Measurements from ENCODE around the gene CALM1. TPM values are rescaled to one million over a fixed set of nuclear protein-coding genes. Genes with fewer than 3 reads are reported as not detected.

The CALM1 gene
- total RNA-seq, 1 donor from 2014 or later: 328 TPM

GRCh38 chr14:90453401-90453951 lies 56.6 kb downstream of the CALM1 start:
- no peak for TF ChIP-seq CTCF (IDR thresholded peaks at IDR 0.05; ENCODE audit: insufficient read depth, low read length, poor library complexity, severe bottlenecking)

GRCh38 chr14:90454041-90455000 lies 57.5 kb downstream of the CALM1 start:
- Histone ChIP-seq H3K36me3 (ENCODE audit: control insufficient read depth, insufficient read depth, low read length) (no peaks in the 10 kb centered on the region), H3K4me3 (ENCODE audit: low read depth, low read length) (peak overlapping the region; percentile 24), H3K27me3 (ENCODE audit: control insufficient read depth, insufficient read depth, low read length) (peaks cover 2% of the 10 kb centered on the region)
- no peak for TF ChIP-seq CTCF (IDR thresholded peaks at IDR 0.05; ENCODE audit: insufficient read depth, low read length, poor library complexity, severe bottlenecking)
- peak; percentile 49 for DNase-seq (ENCODE audit: low read depth)

More at GRCh38 chr14:90453401-90453951, 56.6 kb downstream of the CALM1 start:
- Histone ChIP-seq H3K27me3 (ENCODE audit: control insufficient read depth, insufficient read depth, low read length) (peaks cover 2% of the 10 kb centered on the region), H3K4me3 (ENCODE audit: low read depth, low read length) (no peak overlapping the region), H3K36me3 (ENCODE audit: control insufficient read depth, insufficient read depth, low read length) (no peaks in the 10 kb centered on the region)
- no peak for DNase-seq (ENCODE audit: low read depth)

GRCh38 chr14:90455100-90455571 lies 58.3 kb downstream of the CALM1 start:
- no peak for TF ChIP-seq CTCF (IDR thresholded peaks at IDR 0.05; ENCODE audit: insufficient read depth, low read length, poor library complexity, severe bottlenecking)
- Histone ChIP-seq H3K4me3 (ENCODE audit: low read depth, low read length) (no peak overlapping the region), H3K36me3 (ENCODE audit: control insufficient read depth, insufficient read depth, low read length) (no peaks in the 10 kb centered on the region), H3K27me3 (ENCODE audit: control insufficient read depth, insufficient read depth, low read length) (peaks cover 2% of the 10 kb centered on the region)
- DNase-seq (ENCODE audit: low read depth): no peak

- Histone ChIP-seq H3K36me3 (ENCODE audit: control insufficient read depth, insufficient read depth, low read length) (no peaks in the 10 kb centered on the region), H3K27me3 (ENCODE audit: control insufficient read depth, insufficient read depth, low read length) (peaks cover 2% of the 10 kb centered on the region), H3K4me3 (ENCODE audit: low read depth, low read length) (no peak overlapping the region)
- TF ChIP-seq CTCF (IDR thresholded peaks at IDR 0.05; ENCODE audit: insufficient read depth, low read length, poor library complexity, severe bottlenecking): no peak
- DNase-seq (ENCODE audit: low read depth): no peak
These were observed 59.7 kb downstream of the CALM1 start for GRCh38 chr14:90456551-90456950.

GRCh38 chr14:90457186-90457585 lies 60.4 kb downstream of the CALM1 start:
- no peak for TF ChIP-seq CTCF (IDR thresholded peaks at IDR 0.05; ENCODE audit: insufficient read depth, low read length, poor library complexity, severe bottlenecking)
- H3K27me3 ChIP-seq (ENCODE audit: control insufficient read depth, insufficient read depth, low read length): peaks cover 2% of the 10 kb centered on the region
- no peak overlapping the region for H3K4me3 ChIP-seq (ENCODE audit: low read depth, low read length)
- no peaks in the 10 kb centered on the region for H3K36me3 ChIP-seq (ENCODE audit: control insufficient read depth, insufficient read depth, low read length)
- no peak for DNase-seq (ENCODE audit: low read depth)

Other genes starting within 250 kb of the CALM1 start
- 134 and 169 TPM in 2 replicates for gene PSMC1, start 140.5 kb upstream of the CALM1 start, total RNA-seq
- 9.3 and 18.3 TPM in 2 replicates for gene NRDE2, start 65.1 kb upstream of the CALM1 start, total RNA-seq